Measurements from ENCODE around the gene GDPD5.

- TF ChIP-seq YY1 (IDR thresholded peaks at IDR 0.05; ENCODE audit: insufficient read depth, insufficient read length), result no peak
- no peak for TF ChIP-seq SUZ12 (IDR thresholded peaks at IDR 0.05; ENCODE audit: extremely low read depth, insufficient read depth, insufficient read length)
These were observed 6.7 kb downstream of the GDPD5 start for GRCh38 chr11:75518771-75519653.

Data from NT2/D1 (cell line).